OCI-LY1 (cell line): ENCODE measurements around the gene GRXCR2.

Experiments used
- H2AFZ ChIP-seq: fragments of 200-600 bp; sonication (generic), shearing (Covaris generic); 2 replicates; pipeline ENCODE4 v1.6.0; 2014; ENCODE audit warnings: antibody characterized with exemption, mild to moderate bottlenecking, low read length
- H3F3A ChIP-seq: fragments of 200-600 bp; sonication (generic), shearing (Covaris generic); 2 replicates; pipeline ENCODE4 v1.6.0; 2014; ENCODE audit warnings: mild to moderate bottlenecking, antibody characterized with exemption, low read length, moderate library complexity; ENCODE audit not compliant: insufficient read depth
- H3K27ac ChIP-seq: fragments of 200-600 bp; sonication (generic); 2 replicates; pipeline ENCODE4 v1.5.1; 2014; ENCODE audit warnings: low read length, mixed run types, mild to moderate bottlenecking, low read depth; ENCODE audit not compliant: poor library complexity, severe bottlenecking
- H3K27me3 ChIP-seq: fragments of 200-600 bp; sonication (generic); 2 replicates; pipeline ENCODE4 v1.6.0; 2014; ENCODE audit warnings: antibody characterized with exemption, mild to moderate bottlenecking, low read length, moderate library complexity; ENCODE audit not compliant: insufficient read depth
- H3K36me3 ChIP-seq: fragments of 200-600 bp; sonication (generic); 2 replicates; pipeline ENCODE4 v1.6.1; 2014; ENCODE audit warnings: mild to moderate bottlenecking, antibody characterized with exemption, low read length, moderate library complexity, mixed read lengths; ENCODE audit not compliant: insufficient read depth
- H3K4me1 ChIP-seq: fragments of 200-600 bp; sonication (generic); 2 replicates; pipeline ENCODE4 v1.5.1; 2014; ENCODE audit warnings: mild to moderate bottlenecking, low read length, moderate library complexity; ENCODE audit not compliant: insufficient read depth, severe bottlenecking
- H3K4me2 ChIP-seq: fragments of 200-600 bp; sonication (generic), shearing (Covaris generic); 2 replicates; pipeline ENCODE4 v1.6.1; 2014; ENCODE audit warnings: low read length
- H3K4me3 ChIP-seq: fragments of 200-600 bp; sonication (generic); 2 replicates; pipeline ENCODE4 v1.5.1; 2014; ENCODE audit warnings: low read length, low read depth, mild to moderate bottlenecking, mixed read lengths; ENCODE audit not compliant: poor library complexity, severe bottlenecking
- H3K79me2 ChIP-seq: fragments of 200-600 bp; shearing (Covaris generic); 2 replicates; pipeline ENCODE4 v1.6.1; 2016; ENCODE audit warnings: mixed run types, low read length, mixed read lengths; ENCODE audit not compliant: insufficient read depth
- H3K9ac ChIP-seq: fragments of 200-600 bp; sonication (generic), shearing (Covaris generic); 2 replicates; pipeline ENCODE4 v1.6.1; 2014; ENCODE audit warnings: mild to moderate bottlenecking, low read length, mixed read lengths
- H3K9me2 ChIP-seq: fragments of 200-600 bp; sonication (generic), shearing (Covaris generic); 2 replicates; pipeline ENCODE4 v1.6.1; 2014; ENCODE audit warnings: low read depth, mild to moderate bottlenecking, low read length, mixed read lengths
- H3K9me3 ChIP-seq: fragments of 200-600 bp; shearing (Covaris generic); 2 replicates; pipeline ENCODE4 v1.6.1; 2014; ENCODE audit warnings: low read length, mixed read lengths
- H4K20me1 ChIP-seq: fragments of 200-600 bp; sonication (generic), shearing (Covaris generic); 2 replicates; pipeline ENCODE4 v1.6.0; 2016; ENCODE audit warnings: mild to moderate bottlenecking, low read length; ENCODE audit not compliant: insufficient read depth
- EZH2 ChIP-seq: fragments of 200-600 bp; sonication (generic), shearing (Covaris generic); IDR thresholded peaks from 2 replicates; pipeline ENCODE4 v1.8.0; 2017; ENCODE audit warnings: borderline replicate concordance, mixed run types, mild to moderate bottlenecking, antibody characterized with exemption, low read length, moderate library complexity, mixed read lengths
- TF ChIP-seq, protein P1 (sequence below): fragments of 200-600 bp; sonication (generic), shearing (Covaris generic); IDR thresholded peaks from 2 replicates; pipeline ENCODE4 v1.5.1; 2017; ENCODE audit warnings: mild to moderate bottlenecking, antibody characterized with exemption, low read length, moderate library complexity, mixed read lengths

Gene GRXCR2, protein sequence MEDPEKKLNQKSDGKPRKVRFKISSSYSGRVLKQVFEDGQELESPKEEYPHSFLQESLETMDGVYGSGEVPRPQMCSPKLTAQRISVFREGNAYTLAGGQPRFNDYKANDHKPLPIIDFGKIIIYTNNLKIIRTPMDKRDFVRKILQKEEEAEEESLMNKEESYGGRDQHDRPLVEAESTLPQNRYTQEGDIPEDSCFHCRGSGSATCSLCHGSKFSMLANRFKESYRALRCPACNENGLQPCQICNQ

DNA sequence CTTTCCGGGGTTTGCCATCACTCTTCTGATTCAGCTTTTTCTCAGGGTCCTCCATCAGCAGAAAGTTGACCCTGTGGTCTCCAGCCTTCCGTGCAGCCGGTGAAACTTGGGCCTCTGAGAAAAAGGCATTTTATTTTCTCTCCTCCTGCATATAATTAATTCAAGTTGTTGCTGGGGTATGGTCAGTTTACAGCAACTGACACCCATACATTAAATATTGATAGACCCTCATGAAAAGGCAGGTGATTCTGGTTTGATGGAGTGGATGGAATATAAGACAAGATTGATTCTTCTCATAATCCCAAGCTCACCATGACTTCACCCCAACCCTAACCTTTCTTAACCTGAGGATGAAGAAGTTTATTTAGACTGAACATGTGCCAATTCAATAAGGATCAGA is at the start of gene GRXCR2:
TSS of gene GRXCR2 (minus strand) at position 101 of the 400 bp plus-strand sequence. CDS start at position 55, 46 bp downstream.
- Histone ChIP-seq H3K9me3 (no peaks in the 10 kb centered on the region), H3K9me2 (no peaks in the 10 kb centered on the region), H3K79me2 (no peaks in the 10 kb centered on the region), H3K36me3 (no peaks in the 10 kb centered on the region), H3K27me3 (no peaks in the 10 kb centered on the region), H3K9ac (no peak within 1 kb of the TSS), H3K27ac (no peak within 1 kb of the TSS), H2AFZ (no peak within 1 kb of the TSS), H3K4me3 (no peak within 1 kb of the TSS), H3K4me1 (no peaks in the 10 kb centered on the region), H3K4me2 (no peak within 1 kb of the TSS), H3F3A (no peaks in the 10 kb centered on the region), H4K20me1 (no peaks in the 10 kb centered on the region)
- TF ChIP-seq, protein P1, sequence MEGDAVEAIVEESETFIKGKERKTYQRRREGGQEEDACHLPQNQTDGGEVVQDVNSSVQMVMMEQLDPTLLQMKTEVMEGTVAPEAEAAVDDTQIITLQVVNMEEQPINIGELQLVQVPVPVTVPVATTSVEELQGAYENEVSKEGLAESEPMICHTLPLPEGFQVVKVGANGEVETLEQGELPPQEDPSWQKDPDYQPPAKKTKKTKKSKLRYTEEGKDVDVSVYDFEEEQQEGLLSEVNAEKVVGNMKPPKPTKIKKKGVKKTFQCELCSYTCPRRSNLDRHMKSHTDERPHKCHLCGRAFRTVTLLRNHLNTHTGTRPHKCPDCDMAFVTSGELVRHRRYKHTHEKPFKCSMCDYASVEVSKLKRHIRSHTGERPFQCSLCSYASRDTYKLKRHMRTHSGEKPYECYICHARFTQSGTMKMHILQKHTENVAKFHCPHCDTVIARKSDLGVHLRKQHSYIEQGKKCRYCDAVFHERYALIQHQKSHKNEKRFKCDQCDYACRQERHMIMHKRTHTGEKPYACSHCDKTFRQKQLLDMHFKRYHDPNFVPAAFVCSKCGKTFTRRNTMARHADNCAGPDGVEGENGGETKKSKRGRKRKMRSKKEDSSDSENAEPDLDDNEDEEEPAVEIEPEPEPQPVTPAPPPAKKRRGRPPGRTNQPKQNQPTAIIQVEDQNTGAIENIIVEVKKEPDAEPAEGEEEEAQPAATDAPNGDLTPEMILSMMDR = no peak
- TF ChIP-seq EZH2 = no peak

DNA sequence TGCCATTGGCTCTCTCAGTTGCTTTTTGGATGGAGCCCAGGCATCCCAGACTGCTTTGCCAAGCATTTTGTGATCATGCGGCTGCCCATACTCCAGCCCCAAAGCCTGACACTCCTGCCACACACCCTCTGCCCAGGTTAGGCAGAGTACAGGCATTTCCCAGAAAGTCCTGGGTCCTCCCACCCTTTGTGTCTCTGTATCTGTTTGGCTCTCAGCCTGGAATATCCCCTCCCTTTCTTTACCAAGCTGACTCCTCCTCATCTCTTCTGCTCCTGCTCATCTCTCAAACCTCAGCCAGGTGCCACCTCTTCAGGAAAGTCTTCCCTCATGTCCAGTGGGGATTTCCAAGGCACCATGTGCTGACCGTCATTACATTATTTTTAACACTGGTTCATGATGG is 49.2 kb upstream of the GRXCR2 start:
- Histone ChIP-seq H3K9ac (no peak overlapping the region), H3K79me2 (no peaks in the 10 kb centered on the region), H3K9me3 (no peaks in the 10 kb centered on the region), H3K4me2 (no peak overlapping the region), H3K36me3 (no peaks in the 10 kb centered on the region), H3K27ac (no peak overlapping the region), H4K20me1 (no peaks in the 10 kb centered on the region), H3K9me2 (no peaks in the 10 kb centered on the region), H3K4me1 (no peaks in the 10 kb centered on the region), H3K4me3 (no peak overlapping the region), H3F3A (no peaks in the 10 kb centered on the region), H2AFZ (no peak overlapping the region), H3K27me3 (no peaks in the 10 kb centered on the region)
- TF ChIP-seq EZH2 = no peak
- TF ChIP-seq, protein P1 = no peak

DNA sequence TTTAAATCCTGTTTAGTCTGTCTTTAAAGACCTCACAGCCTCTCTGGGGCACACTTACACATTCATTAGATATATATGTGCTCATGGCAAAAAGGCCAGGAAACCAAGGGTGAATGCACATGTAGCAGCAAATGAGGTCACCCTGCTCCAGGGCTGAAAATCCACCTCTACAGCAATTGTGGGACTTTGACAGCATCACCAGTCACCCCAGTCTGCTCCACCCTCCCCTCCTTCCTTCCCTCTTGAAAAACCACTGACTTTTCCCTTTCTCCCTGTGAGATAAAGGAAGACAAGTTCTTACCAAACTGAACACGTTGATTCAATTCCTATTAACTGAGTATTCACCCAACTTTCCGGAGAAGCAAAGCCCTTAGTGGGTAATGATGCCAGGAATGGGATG is 48.4 kb upstream of the GRXCR2 start:
- no peak overlapping the region for H3K4me3 ChIP-seq
- H3K4me1 ChIP-seq = no peaks in the 10 kb centered on the region
- H3K4me2 ChIP-seq = no peak overlapping the region
- no peaks in the 10 kb centered on the region for H3K36me3 ChIP-seq
- H3K27me3 ChIP-seq = no peaks in the 10 kb centered on the region
- H3K27ac ChIP-seq = no peak overlapping the region
- no peaks in the 10 kb centered on the region for H3K9me3 ChIP-seq
- H3F3A ChIP-seq = no peaks in the 10 kb centered on the region
- no peaks in the 10 kb centered on the region for H3K9me2 ChIP-seq
- no peaks in the 10 kb centered on the region for H4K20me1 ChIP-seq
- no peak overlapping the region for H2AFZ ChIP-seq
- no peaks in the 10 kb centered on the region for H3K79me2 ChIP-seq
- H3K9ac ChIP-seq = no peak overlapping the region
- TF ChIP-seq, protein P1 = no peak
- no peak for TF ChIP-seq EZH2
